BLaER1 (cell line): ENCODE results near the gene TRAF1.

ENCODE experiments used
- H3K27ac ChIP-seq: shearing (Covaris generic); formaldehyde crosslinking; 2 replicates; pipeline ENCODE4 v1.8.1; 2022
- H3K27me3 ChIP-seq: shearing (Covaris generic); formaldehyde crosslinking; 2 replicates; pipeline ENCODE4 v1.8.1; 2022
- H3K36me3 ChIP-seq: shearing (Covaris generic); formaldehyde crosslinking; 2 replicates; pipeline ENCODE4 v1.8.1; 2022
- H3K4me1 ChIP-seq: shearing (Covaris generic); formaldehyde crosslinking; 2 replicates; pipeline ENCODE4 v1.8.1; 2022
- H3K4me2 ChIP-seq: shearing (Covaris generic); formaldehyde crosslinking; 2 replicates; pipeline ENCODE4 v1.8.1; 2022
- H3K4me3 ChIP-seq: shearing (Covaris generic); formaldehyde crosslinking; 2 replicates; pipeline ENCODE4 v1.8.1; 2022
- H3K9ac ChIP-seq: shearing (Covaris generic); formaldehyde crosslinking; 2 replicates; pipeline ENCODE4 v1.8.1; 2022
- H3K9me3 ChIP-seq: shearing (Covaris generic); formaldehyde crosslinking; 2 replicates; pipeline ENCODE4 v1.8.1; 2022
- H4K20me1 ChIP-seq: shearing (Covaris generic); formaldehyde crosslinking; 2 replicates; pipeline ENCODE4 v1.8.1; 2022
- Cebpa-rat ChIP-seq: shearing (Covaris generic); IDR thresholded peaks from 2 replicates; pipeline ENCODE4 v1.8.1; 2022

TRAF1 gene

DNA sequence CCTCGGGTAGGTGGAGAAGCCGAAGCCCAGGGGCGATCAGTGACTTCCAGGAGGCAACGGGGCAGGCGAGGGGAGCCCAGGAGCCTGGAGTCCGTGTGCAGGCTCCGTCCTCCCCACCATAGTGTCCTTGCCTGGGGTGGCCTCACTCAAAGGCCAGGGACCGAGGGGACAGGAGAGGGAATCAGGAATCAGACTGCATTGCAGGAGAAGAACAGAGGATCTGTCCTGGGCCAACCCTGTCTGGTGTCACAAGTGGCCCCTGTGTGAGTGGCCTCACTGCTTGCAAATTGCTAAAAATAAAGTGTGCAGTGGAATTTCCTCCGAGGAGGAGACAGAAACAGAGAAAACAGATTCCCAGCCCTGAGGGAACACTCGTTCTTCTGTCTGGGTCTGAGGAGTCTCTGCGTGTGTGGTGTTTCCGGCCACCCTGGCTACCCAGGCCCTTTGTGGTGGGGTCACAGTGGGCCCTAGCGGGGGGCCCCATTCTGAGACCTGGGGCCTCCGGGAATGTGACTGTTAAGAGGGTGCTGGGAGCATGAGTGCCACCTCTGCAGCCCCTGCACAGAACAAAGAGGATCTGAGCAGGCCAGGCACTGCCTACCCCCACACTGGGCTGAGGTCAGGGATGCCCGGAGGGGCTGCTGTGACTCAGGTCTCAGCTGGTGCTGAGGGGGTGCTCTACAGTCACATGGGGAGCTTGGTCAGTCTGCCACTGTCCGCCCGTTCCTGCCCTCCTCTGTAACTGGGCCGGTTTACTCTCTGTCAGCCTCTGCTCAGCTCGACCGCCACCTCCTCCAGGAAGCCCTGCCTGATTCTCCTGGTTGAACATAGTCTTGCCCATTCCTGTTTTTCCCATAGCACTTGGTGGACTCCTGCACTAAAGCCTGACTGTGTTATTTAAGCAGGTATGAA lies 7.4 kb downstream of the TRAF1 start:
- Histone ChIP-seq H3K9ac (no peak overlapping the region), H3K36me3 (no peaks in the 10 kb centered on the region), H4K20me1 (no peaks in the 10 kb centered on the region), H3K9me3 (no peaks in the 10 kb centered on the region), H3K4me2 (no peak overlapping the region), H3K4me3 (no peak overlapping the region), H3K4me1 (peaks cover 13% of the 10 kb centered on the region), H3K27me3 (no peaks in the 10 kb centered on the region), H3K27ac (no peak overlapping the region)
- no peak for TF ChIP-seq Cebpa-rat

DNA sequence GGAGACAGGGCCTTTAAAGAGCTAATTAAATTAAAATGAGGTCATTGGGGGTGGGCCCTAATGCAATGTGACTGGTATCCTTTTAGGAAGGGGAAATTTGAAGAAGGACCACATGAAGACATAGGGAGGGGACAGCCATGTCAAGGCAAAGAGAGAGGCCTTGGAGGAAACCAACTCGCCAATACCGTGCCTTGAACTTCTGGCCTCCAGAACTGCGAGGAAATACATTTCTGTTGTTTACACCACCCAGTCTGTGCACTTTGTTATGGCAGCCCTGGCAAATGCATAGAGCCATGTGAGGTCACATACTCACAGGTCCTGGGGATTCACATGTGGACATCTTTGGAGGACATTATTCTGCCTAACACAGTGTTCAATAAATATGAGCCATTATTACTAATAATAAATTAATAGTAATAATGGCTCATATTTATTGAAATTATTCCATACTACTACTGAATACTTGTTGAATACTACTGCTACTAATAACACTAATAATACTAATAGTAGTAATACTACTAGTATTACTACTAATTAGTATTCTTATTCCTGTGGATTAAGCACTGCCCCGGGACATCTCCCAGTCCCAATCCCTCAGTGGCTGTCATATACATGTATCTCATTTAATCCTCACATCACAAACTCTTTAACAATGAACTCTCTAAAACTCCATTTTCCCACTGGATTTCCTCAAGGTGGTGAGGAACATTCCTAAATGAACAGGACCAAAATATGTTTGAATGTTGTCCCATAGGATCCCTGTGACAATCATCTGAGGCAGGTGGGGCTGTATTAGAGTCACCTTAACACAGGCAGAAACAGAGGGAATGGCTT lies 8.4 kb downstream of the TRAF1 start:
- H3K4me2 ChIP-seq, result no peak overlapping the region
- H3K4me1 ChIP-seq, result peaks cover 11% of the 10 kb centered on the region
- H3K9me3 ChIP-seq, result no peaks in the 10 kb centered on the region
- no peak overlapping the region for H3K27ac ChIP-seq
- H4K20me1 ChIP-seq, result no peaks in the 10 kb centered on the region
- no peak overlapping the region for H3K4me3 ChIP-seq
- H3K9ac ChIP-seq, result no peak overlapping the region
- no peaks in the 10 kb centered on the region for H3K27me3 ChIP-seq
- TF ChIP-seq Cebpa-rat, result no peak
- no peaks in the 10 kb centered on the region for H3K36me3 ChIP-seq

DNA sequence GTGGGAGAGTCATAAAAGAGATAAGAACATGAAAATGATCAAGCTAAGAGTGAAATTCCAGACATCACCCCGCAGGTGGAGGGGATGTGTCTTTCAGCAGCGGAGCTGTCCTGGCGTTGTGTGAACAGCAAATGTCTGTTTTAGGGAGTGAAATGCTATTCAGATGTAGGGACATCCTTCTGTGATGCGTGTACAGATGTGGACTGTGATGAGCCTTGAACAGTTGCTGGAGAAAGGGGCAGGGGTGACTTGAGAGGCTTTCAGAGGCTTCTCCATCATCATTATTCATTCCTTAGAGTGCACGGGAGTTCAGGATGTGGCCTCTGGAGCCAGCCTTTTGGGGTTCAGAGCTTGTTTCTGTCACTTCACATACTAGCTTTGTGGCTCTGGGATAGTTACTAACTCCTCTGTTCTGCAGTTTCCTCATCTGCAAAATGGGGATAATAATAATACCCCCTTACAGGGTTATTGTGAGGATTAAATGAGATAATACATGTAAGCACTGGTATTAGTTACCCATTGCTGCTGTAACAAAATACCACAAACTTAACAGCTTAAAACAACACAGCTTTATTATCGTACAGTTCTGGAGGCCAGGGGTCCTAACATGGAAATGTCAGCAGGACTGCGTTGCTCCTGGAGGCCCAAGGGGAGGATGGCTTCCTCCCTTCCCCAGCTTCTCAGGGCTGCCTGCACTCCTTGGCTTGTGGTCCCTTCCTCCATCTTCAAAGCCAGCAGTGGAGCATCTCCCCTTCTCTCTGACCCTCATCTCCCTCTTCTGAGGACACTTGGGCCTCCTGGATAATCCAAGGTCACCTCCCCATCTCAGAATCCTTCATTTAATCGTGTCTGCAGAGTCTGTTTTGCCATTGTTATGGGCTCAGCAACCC lies 9.4 kb downstream of the TRAF1 start:
- H3K27me3 ChIP-seq, result no peaks in the 10 kb centered on the region
- H3K9me3 ChIP-seq, result no peaks in the 10 kb centered on the region
- no peaks in the 10 kb centered on the region for H4K20me1 ChIP-seq
- H3K4me2 ChIP-seq, result no peak overlapping the region
- no peak overlapping the region for H3K4me3 ChIP-seq
- no peak for TF ChIP-seq Cebpa-rat
- H3K9ac ChIP-seq, result no peak overlapping the region
- peaks cover 11% of the 10 kb centered on the region for H3K4me1 ChIP-seq
- no peak overlapping the region for H3K27ac ChIP-seq
- H3K36me3 ChIP-seq, result no peaks in the 10 kb centered on the region

DNA sequence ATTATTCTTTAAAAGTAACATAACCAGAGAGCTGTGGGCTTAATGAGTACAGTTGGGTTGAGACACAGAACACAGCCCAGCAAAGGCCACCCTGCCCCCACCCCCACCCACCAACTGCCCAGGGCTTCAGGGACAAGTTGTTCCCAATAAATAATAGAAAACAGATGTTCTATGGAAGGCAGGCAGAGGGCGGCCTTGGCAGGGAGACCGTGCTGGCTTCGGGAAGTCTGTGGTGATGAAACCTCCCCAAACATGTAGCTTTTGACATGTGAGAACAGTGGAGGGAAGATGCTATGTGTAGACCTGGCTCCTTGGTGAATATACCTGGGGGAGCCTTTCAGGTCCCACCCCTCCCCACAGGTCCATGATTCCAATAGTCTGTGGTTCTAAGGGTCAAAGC lies 10.0 kb downstream of the TRAF1 start:
- Histone ChIP-seq H3K4me3 (no peak overlapping the region), H4K20me1 (no peaks in the 10 kb centered on the region), H3K27me3 (no peaks in the 10 kb centered on the region), H3K4me1 (peaks cover 11% of the 10 kb centered on the region), H3K9me3 (no peaks in the 10 kb centered on the region), H3K4me2 (no peak overlapping the region), H3K27ac (no peak overlapping the region), H3K36me3 (no peaks in the 10 kb centered on the region), H3K9ac (no peak overlapping the region)
- no peak for TF ChIP-seq Cebpa-rat

DNA sequence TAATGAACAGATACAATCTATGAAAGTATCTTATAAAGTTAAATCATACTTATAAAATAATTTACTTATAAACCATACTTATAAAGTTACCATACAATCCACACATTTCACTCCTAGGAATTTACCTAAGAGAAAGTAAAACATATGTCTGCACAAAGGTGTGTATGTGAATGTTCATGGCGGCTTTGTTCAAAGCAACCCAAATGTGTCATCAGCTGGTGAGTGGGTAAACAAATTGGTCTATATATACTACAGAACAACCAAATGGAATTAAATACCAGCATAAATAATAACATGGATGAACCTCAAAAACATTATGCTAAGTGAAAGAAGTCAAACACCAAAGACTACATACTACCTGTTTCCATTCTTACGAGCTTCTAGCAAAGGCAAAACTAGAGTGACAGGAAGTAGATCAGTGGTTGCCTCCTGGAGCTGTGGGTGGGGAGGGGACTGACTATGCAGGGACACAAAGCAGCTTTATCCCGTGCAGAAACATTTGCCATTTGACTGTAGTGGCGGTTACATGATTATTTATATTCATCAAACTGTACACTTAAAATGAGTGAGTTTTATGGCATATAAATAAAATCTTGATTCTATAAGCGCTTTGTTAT lies 10.6 kb downstream of the TRAF1 start:
- Histone ChIP-seq H3K4me3 (no peak overlapping the region), H3K9ac (no peak overlapping the region), H3K36me3 (peaks cover 4% of the 10 kb centered on the region; the same call in 1 of the 2 replicates), H3K4me1 (peaks cover 10% of the 10 kb centered on the region), H4K20me1 (no peaks in the 10 kb centered on the region), H3K4me2 (no peak overlapping the region), H3K27me3 (no peaks in the 10 kb centered on the region), H3K9me3 (no peaks in the 10 kb centered on the region), H3K27ac (no peak overlapping the region)
- TF ChIP-seq Cebpa-rat, result no peak

DNA sequence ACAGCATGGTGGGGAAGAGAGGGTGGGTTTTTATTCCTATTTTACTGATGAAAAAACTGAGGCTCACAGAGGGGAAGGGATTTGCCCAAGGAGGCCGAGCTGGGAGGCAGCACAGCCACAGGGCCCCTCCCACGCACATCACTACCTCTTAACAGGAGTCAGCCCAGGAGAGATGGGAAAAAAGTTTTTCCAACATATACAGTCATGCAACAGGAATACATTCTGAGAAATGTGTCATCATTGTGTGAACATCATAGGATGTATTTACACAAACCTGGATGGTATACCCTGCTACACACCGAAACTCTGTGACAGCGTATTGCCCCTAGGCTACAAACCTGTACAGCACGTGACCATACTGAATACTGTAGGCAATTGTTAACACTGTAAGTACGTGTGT lies 11.6 kb downstream of the TRAF1 start:
- Histone ChIP-seq H3K4me1 (peaks cover 5% of the 10 kb centered on the region), H3K4me2 (no peak overlapping the region), H3K27me3 (no peaks in the 10 kb centered on the region), H3K9me3 (no peaks in the 10 kb centered on the region), H4K20me1 (no peaks in the 10 kb centered on the region), H3K36me3 (peaks cover 5% of the 10 kb centered on the region; the same call in 1 of the 2 replicates), H3K4me3 (no peak overlapping the region), H3K9ac (no peak overlapping the region), H3K27ac (no peak overlapping the region)
- TF ChIP-seq Cebpa-rat, result no peak

DNA sequence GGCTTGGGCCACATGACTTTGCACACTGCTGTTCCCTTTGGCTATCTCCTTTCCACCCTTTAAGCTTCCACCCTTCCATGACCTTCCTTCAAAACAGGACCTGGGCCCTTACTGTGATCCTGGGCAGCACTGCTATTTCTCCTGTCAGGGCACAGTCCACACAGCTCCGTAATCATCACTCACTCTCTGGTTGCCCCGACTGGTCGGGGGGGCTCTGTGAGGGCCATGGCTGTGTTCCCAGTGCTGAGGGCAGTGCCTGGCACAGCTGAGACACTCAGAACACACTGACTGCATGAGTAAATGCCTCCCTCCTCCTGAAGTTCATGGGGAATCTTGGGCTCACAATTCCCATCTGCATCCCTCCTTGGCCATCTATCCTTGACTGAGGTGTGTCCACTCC lies 12.2 kb downstream of the TRAF1 start:
- Histone ChIP-seq H3K4me1 (peaks cover 11% of the 10 kb centered on the region), H3K4me3 (no peak overlapping the region), H4K20me1 (no peaks in the 10 kb centered on the region), H3K27ac (no peak overlapping the region), H3K4me2 (no peak overlapping the region), H3K9me3 (no peaks in the 10 kb centered on the region), H3K27me3 (no peaks in the 10 kb centered on the region), H3K36me3 (peaks cover 5% of the 10 kb centered on the region; the same call in 1 of the 2 replicates), H3K9ac (no peak overlapping the region)
- TF ChIP-seq Cebpa-rat, result no peak

DNA sequence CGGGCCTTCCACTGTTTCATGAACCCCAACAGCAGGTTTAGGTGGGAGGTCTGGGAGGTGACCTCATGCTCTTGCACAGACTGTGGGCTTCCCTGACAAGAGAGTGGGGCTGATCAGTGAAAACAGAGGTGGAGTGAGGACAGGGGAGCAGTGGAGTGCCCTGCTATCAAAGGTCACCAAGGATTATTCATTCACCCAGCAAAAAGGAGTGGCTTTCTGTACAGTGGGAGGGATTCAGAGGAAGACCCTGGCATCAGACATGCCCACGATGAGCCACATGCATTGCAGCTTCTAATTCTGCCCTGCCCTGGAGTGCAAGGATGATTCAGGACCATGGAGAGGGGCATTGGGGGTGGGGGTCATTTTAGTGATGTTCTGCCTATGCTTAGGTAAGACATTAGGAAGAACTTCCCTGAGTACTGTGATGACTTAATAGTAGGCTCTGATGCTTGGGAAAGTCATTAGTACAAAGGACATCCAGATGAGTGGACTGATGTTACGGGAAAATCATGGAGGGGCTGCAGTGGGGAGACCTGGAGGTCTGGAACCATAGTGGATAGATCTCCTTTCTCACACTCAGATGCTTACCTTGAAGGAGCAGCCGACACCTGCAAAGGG lies 12.8 kb downstream of the TRAF1 start:
- no peak overlapping the region for H3K9ac ChIP-seq
- H3K36me3 ChIP-seq, result peaks cover 10% of the 10 kb centered on the region; the same call in 1 of the 2 replicates
- no peak overlapping the region for H3K4me2 ChIP-seq
- no peaks in the 10 kb centered on the region for H4K20me1 ChIP-seq
- H3K4me1 ChIP-seq, result peaks cover 11% of the 10 kb centered on the region
- no peak for TF ChIP-seq Cebpa-rat
- no peaks in the 10 kb centered on the region for H3K27me3 ChIP-seq
- no peak overlapping the region for H3K4me3 ChIP-seq
- no peak overlapping the region for H3K27ac ChIP-seq
- H3K9me3 ChIP-seq, result no peaks in the 10 kb centered on the region
